Stimulated activated CD4-positive, alpha-beta T cell treated with anti-CD3 and anti-CD28 coated beads, Interleukin-15, amount 100 ng/mL, for 48 hours (primary cell): ENCODE data around the gene SPTSSA.
"Not testable (repeated sequence)": the region's sequence is repeated elsewhere in the genome, so short reads cannot be mapped to it uniquely, and the experiment has no call there.

Experiments
- DNase-seq, 2 donors: peaks; one replicate each; pipeline ENCODE4 v3.0.0-alpha.2; 2020; ENCODE audit warnings: low read depth in 2 of 2

Gene SPTSSA, protein sequence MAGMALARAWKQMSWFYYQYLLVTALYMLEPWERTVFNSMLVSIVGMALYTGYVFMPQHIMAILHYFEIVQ

DNA sequence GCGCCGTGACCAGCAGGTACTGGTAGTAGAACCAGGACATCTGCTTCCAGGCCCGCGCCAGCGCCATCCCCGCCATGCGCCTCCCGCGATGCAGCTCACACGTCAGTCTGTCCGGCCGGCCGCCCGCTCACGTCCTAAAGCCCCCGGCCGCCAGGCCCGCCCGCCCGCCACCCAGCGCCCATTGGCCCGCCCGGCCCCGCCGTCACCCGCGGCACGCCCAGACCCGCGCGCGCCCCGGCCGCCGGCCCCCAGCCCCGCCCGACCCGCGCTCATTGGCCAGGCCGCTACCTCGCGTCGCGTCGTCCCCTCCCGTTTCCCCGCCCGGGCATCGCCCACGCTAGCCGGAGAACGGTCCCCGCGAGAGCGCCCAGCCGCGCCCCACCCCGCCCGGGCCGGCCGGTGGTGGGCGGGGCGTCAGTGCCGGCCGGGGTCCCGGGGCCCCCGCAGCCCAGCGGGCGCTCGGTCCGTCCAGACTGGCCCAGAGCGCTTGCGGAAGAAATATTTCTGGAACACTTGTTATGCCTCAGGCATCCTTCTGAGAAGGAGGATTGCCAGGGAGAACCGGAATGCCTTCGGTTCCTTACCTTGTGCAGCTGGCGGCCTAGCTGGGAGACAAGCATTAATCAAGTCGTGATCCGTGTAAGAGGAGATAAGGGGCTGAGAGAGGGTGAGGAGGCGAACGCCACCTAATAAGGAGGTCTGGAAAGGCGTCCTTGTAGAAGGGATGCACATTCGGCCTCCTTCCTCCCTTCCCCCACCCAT lies at the start of gene SPTSSA:
Gene SPTSSA (minus strand): TSS at position 109 of the 762 bp plus-strand sequence. CDS start 33 bp downstream, at position 76.
- DNase-seq, result peak; percentile 78 to 89

DNA sequence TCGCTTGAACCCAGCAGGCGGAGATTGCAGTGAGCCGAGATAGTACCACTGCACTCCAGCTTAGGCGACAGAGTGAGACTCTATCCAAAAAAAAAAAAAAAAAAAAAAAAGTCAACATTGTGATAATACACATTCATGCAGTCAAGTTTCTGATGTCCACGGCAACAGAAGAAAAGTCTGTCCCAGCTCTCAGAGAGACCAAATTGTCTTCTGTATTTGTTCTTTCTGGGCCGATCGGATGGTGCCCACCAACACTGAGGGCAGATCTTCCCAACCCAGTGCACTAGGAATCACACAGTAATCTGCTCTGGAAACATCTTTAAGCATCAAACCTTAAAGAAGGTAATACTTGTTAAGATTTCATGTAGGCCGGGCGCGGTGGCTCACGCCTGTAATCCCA lies 45.8 kb upstream of the SPTSSA start:
- DNase-seq, result no peak

DNA sequence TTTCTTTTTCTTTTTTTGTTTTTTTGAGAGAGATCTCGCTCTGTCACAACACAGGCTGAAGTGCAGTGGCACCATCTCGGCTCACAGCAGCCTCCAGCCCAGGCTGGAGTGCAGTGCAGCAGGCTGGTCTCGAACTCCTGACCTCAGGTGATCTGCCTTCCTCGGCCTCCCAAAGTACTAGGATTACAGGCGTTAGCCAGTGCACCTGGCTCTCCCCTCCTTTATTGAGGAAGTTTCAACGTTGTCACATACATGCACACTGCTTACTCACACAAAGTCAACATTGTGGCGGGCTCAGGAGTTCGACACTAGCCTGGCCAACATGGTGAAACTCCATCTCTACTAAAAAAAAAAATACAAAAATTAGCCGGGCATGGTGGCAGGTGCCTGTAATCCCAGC lies 45.4 kb upstream of the SPTSSA start:
- no peak for DNase-seq

DNA sequence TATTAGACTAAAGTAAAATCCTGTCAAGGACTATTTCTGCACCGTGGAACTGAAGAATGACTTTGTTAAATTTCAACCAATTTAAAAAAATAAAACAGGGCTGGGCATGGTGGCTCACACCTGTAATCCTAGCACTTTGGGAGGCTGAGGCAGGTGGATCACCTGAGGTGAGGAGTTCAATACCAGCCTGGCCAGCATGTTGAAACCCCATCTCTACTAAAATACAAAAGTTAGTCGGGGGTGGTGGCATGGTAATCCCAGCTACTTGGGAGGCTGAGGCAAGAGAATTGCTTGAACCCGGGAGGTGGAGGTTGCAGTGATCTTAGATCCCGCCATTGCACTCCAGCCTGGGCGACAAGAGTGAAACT lies 43.1 kb upstream of the SPTSSA start:
- DNase-seq, result not testable (repeated sequence)

DNA sequence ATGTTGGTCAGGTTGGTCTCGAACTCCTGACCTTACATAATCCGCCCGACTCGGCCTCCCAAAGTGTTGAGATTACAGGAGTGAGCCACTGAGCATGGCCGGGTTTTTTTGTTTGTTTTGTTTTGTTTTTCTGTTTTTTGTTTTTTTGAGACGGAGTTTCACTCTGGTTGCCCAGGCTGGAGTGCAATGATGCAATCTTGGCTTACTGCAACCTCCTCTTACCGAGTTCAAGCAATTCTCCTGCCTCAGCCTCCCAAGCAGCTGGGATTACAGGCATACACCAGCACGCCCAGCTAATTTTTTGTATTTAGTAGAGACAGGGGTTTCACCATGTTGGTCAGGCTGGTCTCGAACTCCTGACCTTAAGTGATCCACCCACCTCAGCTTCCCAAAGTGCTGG lies 42.0 kb upstream of the SPTSSA start:
- not testable (repeated sequence) for DNase-seq

DNA sequence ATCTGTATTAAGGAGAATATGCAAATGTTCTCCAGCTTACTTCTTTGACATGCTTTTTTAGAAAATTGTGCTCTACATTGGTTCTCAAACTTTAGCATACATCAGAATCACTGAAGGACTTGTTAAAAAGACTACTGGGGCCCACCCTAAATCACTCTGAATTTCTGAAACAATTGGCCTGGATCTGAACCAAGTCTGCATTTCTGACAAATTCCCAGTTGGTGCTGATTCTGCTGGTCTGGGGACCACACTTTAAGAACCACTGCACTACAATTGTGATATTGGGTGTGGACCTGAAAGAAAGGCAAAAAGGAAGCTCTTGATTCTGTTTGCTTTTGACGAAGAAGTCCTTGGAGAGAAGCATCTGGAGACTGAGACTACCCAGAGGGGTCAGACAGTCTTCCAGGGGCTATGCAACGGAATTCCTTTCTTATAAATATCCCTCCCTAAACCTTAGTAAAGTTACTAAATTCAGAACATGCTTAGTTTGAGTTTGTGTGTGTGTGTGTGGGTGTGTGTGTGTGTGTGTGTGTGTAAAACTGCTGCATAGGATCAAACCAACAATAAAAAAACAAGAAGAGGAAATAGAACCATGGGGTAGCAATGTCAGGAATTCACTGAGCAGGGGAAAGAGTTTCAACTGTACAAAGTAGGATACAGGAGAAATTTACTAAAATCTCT lies 40.6 kb upstream of the SPTSSA start:
- no peak for DNase-seq

DNA sequence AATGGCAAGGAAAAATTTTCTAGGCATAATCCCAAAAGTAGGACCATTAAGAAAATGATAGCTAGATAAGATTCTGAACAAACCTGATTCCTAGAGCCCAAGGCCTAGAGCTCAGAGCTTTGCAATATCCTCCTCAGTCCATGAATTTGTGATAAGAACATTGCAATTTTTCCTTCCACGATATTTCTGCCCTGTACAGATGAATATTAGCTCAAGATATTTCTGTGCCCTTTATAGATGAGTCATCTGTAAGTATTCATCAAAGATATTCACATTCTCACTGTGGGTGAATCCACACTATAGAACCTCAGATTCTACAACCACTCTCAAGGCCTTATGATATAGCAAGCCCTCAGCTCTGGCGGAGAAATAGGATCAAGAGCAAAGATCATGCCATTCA lies 40.0 kb upstream of the SPTSSA start:
- DNase-seq, result no peak

DNA sequence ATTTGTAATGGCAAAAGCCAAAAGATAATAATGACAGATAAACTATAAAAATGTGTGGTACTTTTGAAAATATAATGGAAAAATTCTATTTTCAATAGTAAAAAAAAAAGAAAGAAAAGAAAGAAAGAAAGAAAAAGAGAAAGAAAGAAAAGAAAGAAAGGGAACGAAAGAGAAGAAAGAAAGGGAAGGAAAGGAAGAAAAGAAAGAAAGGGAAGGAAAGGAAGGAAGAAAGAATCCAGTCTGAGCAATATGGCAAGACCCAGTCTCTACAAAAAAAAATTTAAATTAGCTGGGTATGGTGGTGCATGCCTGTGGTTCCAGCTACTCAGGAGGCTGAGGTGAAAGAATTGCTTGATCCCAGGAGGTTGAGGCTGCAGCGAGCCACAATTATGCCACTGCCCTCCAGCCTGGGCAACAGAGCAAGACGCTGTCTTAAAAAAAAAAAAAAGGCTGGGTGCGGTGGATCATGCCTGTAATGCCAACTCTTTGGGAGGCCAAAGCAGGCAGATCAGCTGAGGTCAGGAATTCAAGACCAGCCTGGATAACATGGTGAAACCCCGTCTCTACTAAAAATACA lies 39.1 kb upstream of the SPTSSA start:
- no peak for DNase-seq

DNA sequence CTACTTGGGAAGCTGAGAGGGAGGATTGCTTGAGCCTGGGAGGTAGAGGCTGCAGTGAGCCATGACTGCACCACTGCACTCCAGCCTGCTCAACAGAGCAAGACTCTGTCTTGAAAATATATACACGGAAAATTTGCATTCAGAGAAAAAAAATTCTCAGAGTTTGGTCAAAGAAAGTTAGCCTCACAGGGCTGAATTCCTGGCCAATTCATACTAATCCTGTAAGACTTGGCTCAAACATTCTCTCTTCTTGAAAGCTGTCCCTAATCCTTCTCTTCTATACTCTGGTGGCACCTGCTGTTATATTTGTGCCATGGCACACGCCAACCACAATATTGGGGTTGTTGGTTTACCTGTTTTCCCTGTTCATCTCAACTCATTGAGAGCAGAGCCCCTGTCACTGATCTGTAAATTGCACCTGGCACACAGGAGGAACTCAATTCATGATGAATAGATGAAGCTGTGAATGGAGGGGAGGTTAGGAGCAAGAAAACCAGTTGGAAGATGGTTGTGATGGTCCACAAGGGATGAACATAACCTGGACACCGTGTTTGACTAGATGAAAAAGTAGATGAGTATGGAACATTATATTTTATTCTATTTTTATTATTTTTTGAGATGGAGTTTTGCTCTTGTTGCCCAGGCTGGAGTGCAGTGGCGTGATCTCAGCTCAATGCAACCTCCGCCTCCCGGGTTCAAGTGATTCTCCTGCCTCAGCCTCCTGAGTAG lies 36.8 kb upstream of the SPTSSA start:
- no peak for DNase-seq

DNA sequence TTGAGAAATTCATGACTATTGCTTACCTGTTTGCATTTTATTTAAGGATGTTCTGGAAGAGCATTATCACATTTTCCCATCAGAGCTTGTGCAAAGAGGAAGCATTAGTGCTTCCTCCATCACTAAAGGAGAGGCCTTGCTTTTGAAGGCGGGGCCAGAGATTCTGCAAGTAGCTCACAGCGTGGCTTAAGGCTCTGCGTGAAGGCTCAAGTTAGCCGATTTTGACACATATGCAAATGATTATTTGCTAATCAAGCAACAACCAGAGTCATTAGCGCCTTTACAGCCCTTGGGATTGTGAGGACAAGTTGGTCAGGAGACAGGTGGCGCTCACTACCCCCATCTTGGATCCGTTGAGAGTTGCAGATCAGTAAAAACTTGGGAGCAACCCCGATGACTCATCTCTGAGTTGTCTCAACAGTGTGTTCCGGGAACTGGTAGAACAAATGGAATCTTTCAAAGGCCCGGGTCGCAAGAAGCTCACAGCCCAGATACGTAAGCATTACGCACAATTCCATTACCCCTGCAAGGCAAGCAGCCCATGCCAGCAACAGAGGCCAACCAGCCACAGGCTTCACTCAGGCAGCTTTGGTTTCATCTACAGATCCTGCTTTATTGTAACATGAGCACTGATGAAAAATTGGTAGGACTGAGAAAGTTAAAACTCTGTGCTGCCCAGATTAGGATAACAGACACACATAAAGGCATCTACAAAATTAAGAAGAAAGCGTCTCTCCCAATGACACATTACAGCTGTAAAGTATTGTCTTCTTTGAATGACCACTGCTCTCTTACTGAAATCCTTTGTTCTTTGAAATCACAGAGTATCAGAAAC lies 34.9 kb upstream of the SPTSSA start:
- DNase-seq, result no peak

DNA sequence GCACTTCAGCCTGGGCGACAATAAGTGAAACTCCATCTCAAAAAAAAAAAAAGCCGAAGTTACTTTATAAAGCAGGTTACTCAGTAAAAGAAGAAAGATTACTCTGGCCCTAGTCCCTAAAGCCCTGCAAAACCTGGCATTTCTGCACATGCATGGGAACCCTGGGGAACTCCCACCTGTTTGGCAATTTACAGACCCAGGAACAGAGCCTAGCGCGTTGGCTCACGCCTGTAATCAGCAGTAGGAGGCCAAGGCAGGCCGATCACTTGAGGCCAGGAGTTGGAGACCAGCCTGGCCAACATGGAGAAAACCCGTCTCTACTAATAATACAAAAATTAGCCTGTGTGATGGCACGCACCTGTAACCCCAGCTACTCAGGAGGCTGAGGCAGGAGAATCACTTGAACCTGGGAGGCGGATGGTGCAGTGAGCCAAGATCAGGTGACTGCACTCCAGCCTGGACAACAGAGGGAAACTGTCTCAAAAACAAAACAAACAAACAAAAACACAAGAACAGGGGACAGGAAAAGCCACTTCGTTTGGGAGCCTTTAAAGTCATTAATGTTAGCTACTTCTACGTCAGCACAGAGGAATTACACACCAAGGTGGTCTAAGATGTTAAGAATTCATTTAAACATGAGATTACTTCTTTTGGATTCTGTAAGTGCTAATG lies 34.1 kb upstream of the SPTSSA start:
- no peak for DNase-seq

DNA sequence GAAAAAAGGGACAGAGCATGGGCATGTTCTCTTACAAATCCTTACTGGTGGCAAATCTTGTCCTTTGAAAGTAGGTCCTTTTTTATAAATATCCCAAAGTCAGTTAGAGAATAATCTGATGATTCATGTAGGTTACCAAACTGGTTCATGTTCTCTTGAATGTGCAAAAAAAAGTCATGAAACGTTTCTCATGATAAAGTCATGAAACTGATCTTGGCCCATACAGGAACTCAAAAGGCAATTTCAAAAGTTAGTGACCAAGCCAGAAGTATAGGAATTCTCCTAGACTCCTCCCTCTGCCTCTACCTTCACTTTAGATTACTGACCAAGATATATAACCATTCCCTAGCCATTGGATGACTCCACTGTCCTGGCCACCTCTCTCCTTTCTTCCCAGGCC lies 27.3 kb upstream of the SPTSSA start:
- no peak for DNase-seq

DNA sequence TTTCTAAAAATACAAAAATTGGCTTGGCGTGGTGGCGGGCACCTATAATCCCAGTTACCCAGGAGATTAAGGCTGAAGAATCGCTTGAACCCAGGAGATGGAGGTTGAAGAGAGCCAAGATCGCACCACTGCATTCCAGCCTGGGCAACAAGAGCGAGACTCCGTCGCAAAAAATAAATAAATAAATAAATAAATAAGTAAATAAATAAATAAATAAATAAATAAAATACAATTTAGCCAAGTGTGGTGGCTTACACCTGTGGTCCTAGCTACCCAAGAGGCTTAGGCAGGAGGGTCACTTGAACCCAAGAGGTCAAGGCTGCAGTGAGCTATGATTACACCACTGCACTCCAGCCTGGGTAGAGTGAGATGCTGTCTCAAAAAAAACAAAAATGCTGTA lies 26.5 kb upstream of the SPTSSA start:
- no peak for DNase-seq

DNA sequence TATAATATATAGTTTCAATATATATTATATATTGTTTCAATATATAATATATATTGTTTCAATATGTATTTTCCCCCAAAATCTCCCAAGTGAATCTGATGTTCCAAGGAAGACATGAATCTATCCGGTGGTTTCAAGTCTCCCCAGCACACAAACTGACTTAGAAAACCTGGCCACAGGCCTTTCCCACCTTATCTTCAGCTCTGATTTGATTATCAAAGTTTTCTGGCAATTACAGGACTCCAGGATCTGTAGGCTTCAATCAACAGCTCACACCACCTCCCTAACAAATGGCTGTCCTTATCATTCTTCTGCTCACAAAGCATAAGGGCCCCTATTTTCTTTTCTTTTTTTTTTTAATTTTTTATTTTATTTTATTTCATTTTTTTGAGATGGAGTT lies 22.7 kb upstream of the SPTSSA start:
- no peak for DNase-seq

DNA sequence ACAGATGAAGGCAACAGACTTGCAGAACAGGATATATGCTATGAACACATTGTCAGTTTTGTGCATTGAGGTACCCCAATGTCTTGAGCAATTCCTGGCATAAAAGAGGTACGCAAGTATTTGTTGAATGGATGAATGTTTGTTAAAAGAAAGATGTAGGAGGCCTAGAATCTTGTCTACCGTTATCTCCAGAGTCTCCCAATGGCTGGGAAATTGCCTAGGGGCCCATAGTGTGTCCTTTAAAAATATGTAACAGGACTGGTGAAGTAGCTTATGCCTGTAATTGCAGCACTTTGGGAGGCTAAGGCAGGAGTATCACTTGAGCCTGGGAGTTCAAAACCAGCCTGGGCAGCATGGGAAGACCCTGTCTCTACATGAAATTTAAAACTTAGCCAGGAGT lies 20.4 kb upstream of the SPTSSA start:
- no peak for DNase-seq

DNA sequence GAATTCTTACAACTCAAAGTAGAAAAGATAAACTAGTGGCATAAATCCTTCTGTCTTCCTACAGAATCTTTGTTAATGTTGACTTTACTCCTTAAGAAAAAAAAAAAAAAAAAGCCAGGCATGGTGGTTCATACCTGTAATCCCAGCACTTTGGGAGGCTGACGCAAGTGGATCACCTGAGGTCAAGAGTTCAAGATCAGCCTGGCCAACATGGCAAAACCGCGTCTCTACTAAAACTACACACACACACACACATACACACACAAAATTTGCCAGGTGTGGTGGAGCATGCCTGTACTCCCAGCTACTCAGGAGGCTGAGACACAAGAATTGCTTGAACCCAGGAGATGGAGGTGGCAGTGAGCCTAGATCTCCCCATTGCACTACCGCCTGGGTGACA lies 17.7 kb upstream of the SPTSSA start:
- no peak for DNase-seq

DNA sequence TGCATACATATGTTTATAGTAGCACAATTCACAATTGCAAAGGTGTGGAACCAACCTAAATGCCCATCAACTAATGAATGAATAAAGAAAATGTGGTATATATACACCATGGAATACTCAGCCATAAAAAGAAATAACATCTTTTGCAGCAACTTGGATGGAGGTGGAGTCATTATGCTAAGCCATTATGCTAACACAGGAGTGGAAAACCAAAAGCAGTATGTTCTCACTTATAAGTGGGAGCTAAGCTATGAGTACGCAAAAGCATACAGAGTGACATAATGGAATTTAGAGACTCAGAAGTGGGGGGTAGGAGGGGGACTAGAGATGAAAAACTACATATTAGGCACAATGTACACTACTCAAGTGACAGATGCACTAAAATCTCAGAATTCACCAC lies 16.2 kb upstream of the SPTSSA start:
- no peak for DNase-seq

DNA sequence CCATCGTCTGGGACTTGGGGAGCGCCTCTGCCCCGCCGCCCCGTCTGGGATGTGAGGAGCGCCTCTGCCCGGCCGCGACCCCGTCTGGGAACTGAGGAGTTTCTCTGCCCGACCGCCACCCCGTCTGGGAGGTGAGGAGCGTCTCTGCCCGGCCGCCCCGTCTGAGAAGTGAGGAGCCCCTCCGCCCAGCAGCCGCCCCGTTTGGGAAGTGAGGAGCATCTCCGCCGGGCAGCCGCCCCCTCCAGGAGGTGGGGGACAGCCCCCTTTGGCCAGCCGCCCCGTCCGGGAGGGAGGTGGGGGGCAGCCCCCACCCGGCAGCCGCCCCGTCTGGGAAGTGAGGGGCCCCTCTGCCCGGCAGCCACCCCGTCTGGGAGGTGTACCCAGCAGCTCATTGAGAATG lies 14.0 kb upstream of the SPTSSA start:
- DNase-seq, result not testable (repeated sequence)

DNA sequence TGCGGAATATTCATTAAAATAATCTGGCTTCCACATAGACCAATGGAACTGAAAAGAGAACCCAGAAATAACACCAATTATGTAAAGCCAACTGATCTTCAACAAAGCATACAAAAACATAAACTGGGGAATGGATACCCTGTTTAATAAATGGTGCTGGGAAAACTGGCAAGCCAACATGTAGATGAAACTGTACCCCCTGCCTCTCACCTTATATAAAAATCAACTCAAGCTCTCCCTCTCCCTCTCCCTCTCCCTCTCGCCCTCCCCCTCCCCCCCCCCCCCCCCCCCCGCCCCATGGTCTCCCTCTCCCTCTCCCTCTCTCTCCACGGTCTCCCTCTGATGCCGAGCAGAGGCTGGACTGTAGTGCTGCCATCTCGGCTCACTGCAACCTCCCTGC lies 13.1 kb upstream of the SPTSSA start:
- DNase-seq, result no peak

DNA sequence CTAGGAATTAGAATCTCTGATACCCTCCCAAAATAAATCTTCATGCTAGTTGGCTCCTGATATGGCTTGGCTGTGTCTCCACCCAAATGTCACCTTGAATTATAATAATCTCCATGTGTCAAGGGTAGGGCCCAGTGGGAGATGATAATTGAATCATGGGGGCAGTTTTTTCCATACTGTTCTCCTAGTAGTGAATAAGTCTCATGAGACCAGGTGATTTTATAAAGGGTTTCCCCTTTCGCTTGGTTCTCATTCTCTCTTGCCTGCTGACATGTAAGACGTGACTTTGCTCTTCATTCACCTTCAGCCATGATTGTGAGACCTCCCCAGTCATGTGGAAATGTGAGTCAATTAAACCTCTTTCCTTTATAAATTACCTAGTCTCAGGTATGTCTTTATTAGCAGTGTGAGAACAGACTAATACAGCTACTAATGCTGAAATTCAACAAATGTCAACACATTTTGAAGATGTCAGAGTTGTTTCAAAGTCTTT lies 12.2 kb upstream of the SPTSSA start:
- DNase-seq, result no peak
